Suprapubic skin (tissue), 4 donors: ENCODE measurements around the gene CCSER2. TPM values are rescaled to one million over a fixed set of nuclear protein-coding genes. Genes with fewer than 3 reads are reported as not detected.

Source experiments
- DNase-seq, 2 donors: peaks; one replicate each; pipeline ENCODE4 v3.0.0-alpha.2; 2019; ENCODE audit warnings: low spot score in 2 of 2
- H3K27ac ChIP-seq: fragments of 200-600 bp; sonication (generic); one replicate; pipeline ENCODE4 v1.5.1; 2019
- H3K27me3 ChIP-seq: fragments of 200-600 bp; sonication (generic); one replicate; pipeline ENCODE4 v1.5.1; 2019
- H3K36me3 ChIP-seq: fragments of 200-600 bp; sonication (generic); one replicate; pipeline ENCODE4 v1.5.1; 2019
- H3K4me1 ChIP-seq: fragments of 200-600 bp; sonication (generic); one replicate; pipeline ENCODE4 v1.5.1; 2019
- H3K4me3 ChIP-seq: fragments of 200-600 bp; sonication (generic); one replicate; pipeline ENCODE4 v1.5.1; 2019; ENCODE audit warnings: mild to moderate bottlenecking
- H3K9me3 ChIP-seq: fragments of 200-600 bp; sonication (generic); one replicate; pipeline ENCODE4 v1.5.1; 2019
- EP300 ChIP-seq: sonication (generic); formaldehyde crosslinking; IDR thresholded peaks from one replicate; pipeline ENCODE4 v1.6.1; 2017; ENCODE audit warnings: antibody characterized with exemption
- POLR2A ChIP-seq, 2 donors: fragments of 450-650 bp; IDR thresholded peaks; one replicate each; pipeline ENCODE4 v1.6.1; 2017; ENCODE audit warnings: antibody characterized with exemption in 2 of 2, mild to moderate bottlenecking in 2 of 2, moderate library complexity in 2 of 2
- POLR2AphosphoS5 ChIP-seq, 3 donors: sonication (generic); formaldehyde crosslinking; IDR thresholded peaks; one replicate each; pipeline ENCODE4 v1.6.1; 2017; ENCODE audit warnings: antibody characterized with exemption in 3 of 3
- WGBS: methylation state at CpG from one replicate; pipeline ENCODE4 v1.1.5; 2018; 5-methylcytosine and 5-hydroxymethylcytosine counted together
- total RNA-seq, 4 donors: library from RNA; depleted of rRNA; stranded (reverse); fragments of >200 nt; gene quantifications; one replicate each; pipeline ENCODE4 v1.1.0, GENCODE V29; 2016
- TF ChIP-seq, protein P1 (sequence below), 2 donors: fragments of 200-600 bp in 1 of 2; fragments of 450-650 bp in 1 of 2; sonication (generic) in 1 of 2; IDR thresholded peaks; one replicate each; pipeline ENCODE4 v1.5.1; 2016 to 2019; ENCODE audit warnings: antibody characterized with exemption in 2 of 2, mild to moderate bottlenecking in 1 of 2, moderate library complexity in 1 of 2

The CCSER2 gene
- total RNA-seq, 4 donors from 2014 or later = 39.8 to 52.7 (median 47.9) TPM

DNA sequence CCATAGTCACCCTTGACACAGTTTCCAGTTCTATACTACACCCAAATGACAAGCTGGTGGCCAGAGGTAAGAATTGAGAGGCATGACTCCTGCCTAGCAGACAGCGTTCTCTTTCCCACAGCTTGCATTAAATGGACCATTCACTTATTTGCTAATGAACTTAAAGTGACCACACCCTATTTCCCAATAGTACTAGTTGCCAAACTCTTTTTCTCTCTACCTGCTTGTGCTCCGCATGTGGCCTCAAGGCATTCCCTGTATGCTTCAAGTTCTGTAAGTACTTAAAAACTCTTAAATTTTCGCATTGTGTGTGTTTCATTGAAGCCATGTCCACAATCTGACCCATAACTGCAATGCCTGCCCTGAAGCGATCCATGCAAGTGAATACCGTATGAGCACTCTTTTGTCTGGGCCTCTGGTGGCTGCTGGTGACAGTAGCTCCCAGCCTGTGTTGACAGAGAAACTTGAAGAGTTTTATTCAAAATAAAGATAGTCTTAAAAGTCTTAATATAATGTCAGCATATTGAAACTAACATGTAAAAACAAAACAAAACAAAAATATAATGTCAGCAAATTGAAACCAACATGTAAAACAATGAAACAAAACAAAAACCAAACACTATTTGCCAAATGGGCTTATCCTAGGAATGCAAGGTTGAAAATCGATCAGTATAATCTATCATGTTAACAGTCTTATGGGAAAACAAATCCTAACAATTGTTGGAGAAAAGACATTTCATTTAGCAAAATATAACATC lies 73.6 kb downstream of the CCSER2 start:
- 59% methylated on average over 6 of the region's 6 CpGs for WGBS
- H3K4me3 ChIP-seq = no peak overlapping the region
- no peak for DNase-seq
- peaks cover 34% of the 10 kb centered on the region for H3K4me1 ChIP-seq
- H3K27ac ChIP-seq = peak overlapping the region; percentile 27
- no peaks in the 10 kb centered on the region for H3K36me3 ChIP-seq
- H3K9me3 ChIP-seq = no peaks in the 10 kb centered on the region
- TF ChIP-seq EP300 = no peak
- TF ChIP-seq POLR2AphosphoS5 (IDR thresholded peaks at IDR 0.05) = no peak
- TF ChIP-seq POLR2A (IDR thresholded peaks at IDR 0.05) = no peak
- TF ChIP-seq, protein P1, sequence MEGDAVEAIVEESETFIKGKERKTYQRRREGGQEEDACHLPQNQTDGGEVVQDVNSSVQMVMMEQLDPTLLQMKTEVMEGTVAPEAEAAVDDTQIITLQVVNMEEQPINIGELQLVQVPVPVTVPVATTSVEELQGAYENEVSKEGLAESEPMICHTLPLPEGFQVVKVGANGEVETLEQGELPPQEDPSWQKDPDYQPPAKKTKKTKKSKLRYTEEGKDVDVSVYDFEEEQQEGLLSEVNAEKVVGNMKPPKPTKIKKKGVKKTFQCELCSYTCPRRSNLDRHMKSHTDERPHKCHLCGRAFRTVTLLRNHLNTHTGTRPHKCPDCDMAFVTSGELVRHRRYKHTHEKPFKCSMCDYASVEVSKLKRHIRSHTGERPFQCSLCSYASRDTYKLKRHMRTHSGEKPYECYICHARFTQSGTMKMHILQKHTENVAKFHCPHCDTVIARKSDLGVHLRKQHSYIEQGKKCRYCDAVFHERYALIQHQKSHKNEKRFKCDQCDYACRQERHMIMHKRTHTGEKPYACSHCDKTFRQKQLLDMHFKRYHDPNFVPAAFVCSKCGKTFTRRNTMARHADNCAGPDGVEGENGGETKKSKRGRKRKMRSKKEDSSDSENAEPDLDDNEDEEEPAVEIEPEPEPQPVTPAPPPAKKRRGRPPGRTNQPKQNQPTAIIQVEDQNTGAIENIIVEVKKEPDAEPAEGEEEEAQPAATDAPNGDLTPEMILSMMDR (IDR thresholded peaks at IDR 0.05) = no peak
- no peaks in the 10 kb centered on the region for H3K27me3 ChIP-seq

DNA sequence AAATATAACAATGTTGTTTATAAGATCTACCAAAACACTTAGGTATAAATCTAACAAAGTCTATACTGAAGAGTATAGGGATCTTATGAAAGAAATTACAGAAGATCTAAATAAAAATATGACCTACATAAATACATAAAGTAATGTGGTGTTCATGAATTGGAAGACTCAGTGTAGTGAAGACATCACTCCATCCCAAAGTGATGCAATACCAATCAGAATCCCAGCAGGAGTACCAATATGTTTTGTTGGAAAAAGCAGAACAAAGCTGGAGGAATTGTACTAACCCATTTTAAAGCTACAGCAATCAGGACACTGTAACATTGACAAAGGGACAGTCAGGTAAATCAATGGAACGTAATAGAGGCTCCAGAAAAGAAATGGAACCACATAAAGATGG lies 76.4 kb downstream of the CCSER2 start:
- Histone ChIP-seq H3K4me3 (no peak overlapping the region), H3K36me3 (peaks cover 3% of the 10 kb centered on the region), H3K27me3 (no peaks in the 10 kb centered on the region), H3K9me3 (no peaks in the 10 kb centered on the region), H3K4me1 (peaks cover 31% of the 10 kb centered on the region), H3K27ac (no peak overlapping the region)
- 90% methylated on average over 1 of the region's 1 CpG for WGBS
- DNase-seq = no peak
- no peak for TF ChIP-seq POLR2A (IDR thresholded peaks at IDR 0.05)
- TF ChIP-seq EP300 = no peak
- TF ChIP-seq, protein P1 (IDR thresholded peaks at IDR 0.05) = no peak
- TF ChIP-seq POLR2AphosphoS5 (IDR thresholded peaks at IDR 0.05) = no peak

DNA sequence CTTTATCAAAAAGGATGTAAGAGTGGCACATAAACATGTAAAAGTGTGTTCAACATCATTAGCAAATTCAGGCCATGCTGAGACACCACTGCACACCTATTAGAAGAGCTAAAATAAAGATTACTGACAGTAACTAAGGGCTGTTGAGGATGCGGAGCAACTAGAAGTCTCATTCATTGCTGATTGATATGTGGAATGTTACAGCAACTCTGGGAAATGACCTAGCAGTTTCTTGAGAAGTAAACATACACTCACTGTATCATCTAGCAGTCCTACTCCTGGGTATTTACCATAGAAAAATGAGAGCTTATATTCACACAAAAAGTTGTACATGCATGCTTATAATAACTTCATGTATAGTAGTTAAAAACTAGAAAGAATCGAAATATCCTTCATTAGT lies 77.3 kb downstream of the CCSER2 start:
- Histone ChIP-seq H3K4me1 (peaks cover 31% of the 10 kb centered on the region), H3K36me3 (peaks cover 3% of the 10 kb centered on the region), H3K9me3 (no peaks in the 10 kb centered on the region), H3K4me3 (no peak overlapping the region), H3K27ac (no peak overlapping the region), H3K27me3 (no peaks in the 10 kb centered on the region)
- WGBS = 100% methylated on average over 2 of the region's 2 CpGs
- TF ChIP-seq EP300 = no peak
- no peak for TF ChIP-seq POLR2A (IDR thresholded peaks at IDR 0.05)
- TF ChIP-seq, protein P1 (IDR thresholded peaks at IDR 0.05) = no peak
- no peak for TF ChIP-seq POLR2AphosphoS5 (IDR thresholded peaks at IDR 0.05)
- DNase-seq = no peak

DNA sequence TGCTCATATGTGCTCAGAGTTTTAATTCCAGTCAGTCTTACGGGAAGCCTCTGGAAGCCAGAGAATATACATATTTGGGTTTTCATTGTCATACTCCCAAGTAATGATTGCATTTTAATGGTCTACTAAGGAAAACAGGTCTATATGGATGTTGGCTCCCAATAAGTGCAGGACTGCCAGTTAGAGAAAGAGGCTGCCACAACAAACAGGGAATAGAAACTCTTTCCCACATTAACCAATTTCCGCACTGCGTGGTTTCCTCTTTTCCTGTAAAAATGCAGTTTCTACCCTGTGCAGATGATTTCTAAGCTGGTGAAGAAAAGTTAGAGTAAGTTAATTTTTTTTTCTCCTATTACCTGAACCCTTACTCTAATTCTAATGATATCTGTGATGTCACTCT lies 78.2 kb downstream of the CCSER2 start:
- H3K36me3 ChIP-seq = peaks cover 3% of the 10 kb centered on the region
- 87% methylated on average over 3 of the region's 3 CpGs for WGBS
- no peaks in the 10 kb centered on the region for H3K27me3 ChIP-seq
- no peak overlapping the region for H3K4me3 ChIP-seq
- no peaks in the 10 kb centered on the region for H3K9me3 ChIP-seq
- TF ChIP-seq, protein P1 (IDR thresholded peaks at IDR 0.05) = no peak
- no peak for TF ChIP-seq POLR2AphosphoS5 (IDR thresholded peaks at IDR 0.05)
- TF ChIP-seq EP300 = no peak
- TF ChIP-seq POLR2A (IDR thresholded peaks at IDR 0.05) = no peak
- H3K27ac ChIP-seq = no peak overlapping the region
- DNase-seq = no peak
- H3K4me1 ChIP-seq = peaks cover 23% of the 10 kb centered on the region

DNA sequence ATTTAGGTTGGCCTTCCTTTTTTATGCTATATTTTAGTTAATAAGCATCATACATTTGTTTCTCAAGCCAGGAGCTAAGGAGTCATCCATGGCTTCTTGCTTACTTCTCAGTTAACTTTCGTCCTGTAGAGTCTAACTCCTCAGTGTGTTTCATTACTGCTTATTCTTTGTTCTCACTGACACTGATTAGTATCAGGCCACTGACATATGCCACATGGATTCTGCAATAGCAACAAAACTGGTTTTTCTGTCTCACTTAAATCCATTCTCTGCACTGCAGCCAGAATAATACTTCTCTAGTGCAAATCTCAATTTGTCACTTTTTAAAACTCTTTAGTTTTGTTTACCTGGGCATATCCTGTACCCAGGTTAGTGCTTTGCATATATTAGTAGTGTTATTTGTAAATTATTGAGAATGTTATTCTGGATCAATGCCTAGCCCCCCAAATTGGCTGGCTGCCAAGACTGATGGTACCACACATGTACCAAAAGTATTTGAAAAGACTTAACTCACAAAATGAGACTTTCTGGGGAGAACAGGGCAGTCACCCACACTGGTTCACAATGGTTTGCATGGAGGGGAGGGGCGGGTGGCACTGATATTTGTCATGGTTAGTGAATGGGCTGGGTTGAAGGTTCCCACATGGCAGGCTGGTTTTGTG lies 79.1 kb downstream of the CCSER2 start:
- WGBS = 65% methylated on average over 2 of the region's 2 CpGs
- DNase-seq = no peak
- Histone ChIP-seq H3K4me1 (peaks cover 15% of the 10 kb centered on the region), H3K27me3 (no peaks in the 10 kb centered on the region), H3K4me3 (no peak overlapping the region), H3K9me3 (peaks cover 6% of the 10 kb centered on the region), H3K36me3 (peaks cover 3% of the 10 kb centered on the region), H3K27ac (peak overlapping the region; percentile 20)
- TF ChIP-seq POLR2A (IDR thresholded peaks at IDR 0.05) (no peak), POLR2AphosphoS5 (IDR thresholded peaks at IDR 0.05) (no peak), EP300 (no peak)
- TF ChIP-seq, protein P1 (IDR thresholded peaks at IDR 0.05) = no peak
